ENCODE measurements around the gene CLPTM1L. TPM values are rescaled to one million over a fixed set of nuclear protein-coding genes. Genes with fewer than 3 reads are reported as not detected.
"Not testable (repeated sequence)": the region's sequence is repeated elsewhere in the genome, so short reads cannot be mapped to it uniquely, and the experiment has no call there.

Gene CLPTM1L
- polyA plus RNA-seq, 4 donors, result 116 to 141 (median 125) TPM

DNA sequence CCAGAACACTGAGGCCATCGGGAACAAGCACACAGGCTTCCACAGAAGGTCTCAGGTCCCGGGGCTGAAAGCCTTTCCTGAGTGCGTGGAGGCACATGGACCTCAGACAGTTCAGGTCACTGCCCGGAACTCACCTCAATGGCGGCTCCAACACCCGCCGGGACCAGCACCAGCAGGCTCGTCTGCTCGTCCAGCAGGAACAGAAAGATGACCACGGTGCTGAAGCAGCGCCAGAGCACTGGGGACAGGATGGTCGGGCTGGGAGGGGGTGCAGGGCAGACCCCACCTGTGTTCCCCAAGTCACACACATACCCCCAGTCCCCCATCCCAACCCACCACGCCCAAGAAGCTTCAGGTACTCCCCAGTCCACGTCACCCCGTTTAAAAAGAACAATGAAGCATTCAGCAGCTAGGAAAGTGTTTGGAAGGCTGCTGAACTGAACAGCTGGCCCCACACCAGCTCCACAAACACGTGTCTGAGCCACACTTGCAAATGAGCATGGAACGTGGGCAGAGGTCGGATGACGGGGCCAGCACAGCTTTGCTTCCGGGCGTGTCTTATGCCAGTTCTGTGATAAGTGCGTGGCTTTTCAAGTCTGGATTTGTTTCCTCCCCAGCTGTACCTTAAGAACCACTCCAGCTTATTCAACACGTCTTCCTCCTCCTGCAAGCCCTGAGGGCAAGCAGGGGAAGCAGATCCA is 14.6 kb downstream of the CLPTM1L start:
- no peak for DNase-seq (ENCODE audit: low read depth in 4 of 4, low spot score in 3 of 4)

DNA sequence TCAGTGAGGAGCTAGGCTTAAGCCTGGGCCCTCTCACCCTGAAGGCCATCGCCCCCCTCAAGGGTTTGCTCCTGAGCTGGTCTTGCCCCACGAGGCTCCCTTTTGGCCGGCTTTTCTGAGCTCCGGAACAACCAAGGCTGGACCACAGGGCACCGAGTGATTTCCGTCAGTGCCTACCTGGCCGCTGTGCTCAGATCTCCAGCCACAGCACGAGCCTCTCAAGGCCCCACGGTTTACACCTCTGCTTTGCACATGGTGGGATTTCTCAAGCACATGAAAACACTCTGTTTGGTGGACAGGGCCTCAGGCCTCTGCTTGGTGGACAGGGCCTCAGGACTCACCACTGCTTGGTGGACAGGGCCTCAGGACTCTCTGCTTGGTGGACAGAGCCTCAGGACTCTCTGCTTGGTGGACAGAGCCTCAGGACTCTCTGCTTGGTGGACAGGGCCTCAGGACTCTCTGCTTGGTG is 15.8 kb downstream of the CLPTM1L start:
- no peak for DNase-seq (ENCODE audit: low read depth in 4 of 4, low spot score in 3 of 4)

DNA sequence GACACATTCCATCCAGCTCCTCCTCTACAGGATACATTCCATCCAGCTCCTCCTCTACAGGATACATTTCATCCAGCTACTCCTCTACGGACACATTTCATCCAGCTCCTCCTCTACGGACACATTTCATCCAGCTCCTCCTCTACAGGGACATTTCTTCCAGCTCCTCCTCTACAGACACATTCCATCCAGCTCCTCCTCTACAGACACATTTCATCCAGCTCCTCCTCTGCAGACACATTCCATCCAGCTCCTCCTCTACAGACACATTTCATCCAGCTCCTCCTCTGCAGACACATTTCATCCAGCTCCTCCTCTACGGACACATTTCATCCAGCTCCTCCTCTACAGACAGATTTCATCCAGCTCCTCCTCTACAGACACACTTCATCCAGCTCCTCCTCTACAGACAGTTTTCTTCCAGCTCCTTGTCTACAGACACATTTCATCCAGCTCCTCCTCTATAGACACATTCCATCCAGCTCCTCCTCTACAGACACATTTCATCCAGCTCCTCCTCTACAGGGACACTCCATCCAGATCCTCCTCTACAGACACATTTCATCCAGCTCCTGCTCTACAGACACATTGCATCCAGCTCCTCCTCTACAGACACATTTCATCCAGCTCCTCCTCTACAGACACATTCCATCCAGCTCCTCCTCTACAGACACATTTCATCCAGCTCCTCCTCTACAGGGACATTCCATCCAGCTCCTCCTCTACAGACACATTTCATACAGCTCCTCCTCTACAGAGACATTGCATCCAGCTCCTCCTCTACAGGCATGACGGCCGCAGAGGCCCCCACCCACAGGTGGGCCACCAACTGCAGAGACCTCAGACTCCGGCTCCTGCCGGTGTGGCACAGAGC is 16.4 kb downstream of the CLPTM1L start:
- not testable (repeated sequence) for DNase-seq (ENCODE audit: low read depth in 4 of 4, low spot score in 3 of 4)

DNA sequence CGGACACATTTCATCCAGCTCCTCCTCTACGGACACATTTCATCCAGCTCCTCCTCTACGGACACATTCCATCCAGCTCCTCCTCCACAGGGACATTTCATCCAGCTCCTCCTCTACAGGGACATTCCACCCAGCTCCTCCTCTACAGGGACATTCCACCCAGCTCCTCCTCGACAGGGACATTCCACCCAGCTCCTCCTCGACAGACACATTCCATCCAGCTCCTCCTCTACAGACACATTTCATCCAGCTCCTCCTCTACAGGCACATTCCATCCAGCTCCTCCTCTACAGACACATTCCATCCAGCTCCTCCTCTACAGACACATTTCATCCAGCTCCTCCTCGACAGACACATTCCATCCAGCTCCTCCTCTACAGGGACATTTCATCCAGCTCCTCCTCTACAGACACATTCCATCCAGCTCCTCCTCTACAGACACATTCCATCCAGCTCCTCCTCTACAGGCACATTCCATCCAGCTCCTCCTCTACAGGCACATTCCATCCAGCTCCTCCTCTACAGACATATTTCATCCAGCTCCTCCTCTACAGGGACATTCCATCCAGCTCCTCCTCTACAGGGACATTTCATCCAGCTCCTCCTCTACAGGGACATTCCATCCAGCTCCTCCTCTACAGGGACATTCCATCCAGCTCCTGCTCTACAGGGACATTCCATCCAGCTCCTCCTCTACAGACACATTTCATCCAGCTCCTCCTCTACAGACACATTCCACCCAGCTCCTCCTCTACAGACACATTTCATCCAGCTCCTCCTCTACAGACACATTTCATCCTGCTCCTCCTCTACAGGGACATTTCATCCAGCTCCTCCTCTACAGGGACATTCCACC is 17.8 kb downstream of the CLPTM1L start:
- DNase-seq (ENCODE audit: low read depth in 4 of 4, low spot score in 3 of 4), result not testable (repeated sequence)

DNA sequence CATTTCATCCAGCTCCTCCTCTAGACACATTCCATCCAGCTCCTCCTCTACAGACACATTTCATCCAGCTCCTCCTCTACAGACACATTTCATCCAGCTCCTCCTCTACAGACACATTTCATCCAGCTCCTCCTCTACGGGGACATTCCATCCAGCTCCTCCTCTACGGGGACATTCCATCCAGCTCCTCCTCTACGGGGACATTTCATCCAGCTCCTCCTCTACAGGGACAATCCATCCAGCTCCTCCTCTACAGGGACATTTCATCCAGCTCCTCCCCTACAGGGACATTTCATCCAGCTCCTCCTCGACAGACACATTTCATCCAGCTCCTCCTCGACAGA is 18.4 kb downstream of the CLPTM1L start:
- DNase-seq (ENCODE audit: low read depth in 4 of 4, low spot score in 3 of 4), result not testable (repeated sequence)

DNA sequence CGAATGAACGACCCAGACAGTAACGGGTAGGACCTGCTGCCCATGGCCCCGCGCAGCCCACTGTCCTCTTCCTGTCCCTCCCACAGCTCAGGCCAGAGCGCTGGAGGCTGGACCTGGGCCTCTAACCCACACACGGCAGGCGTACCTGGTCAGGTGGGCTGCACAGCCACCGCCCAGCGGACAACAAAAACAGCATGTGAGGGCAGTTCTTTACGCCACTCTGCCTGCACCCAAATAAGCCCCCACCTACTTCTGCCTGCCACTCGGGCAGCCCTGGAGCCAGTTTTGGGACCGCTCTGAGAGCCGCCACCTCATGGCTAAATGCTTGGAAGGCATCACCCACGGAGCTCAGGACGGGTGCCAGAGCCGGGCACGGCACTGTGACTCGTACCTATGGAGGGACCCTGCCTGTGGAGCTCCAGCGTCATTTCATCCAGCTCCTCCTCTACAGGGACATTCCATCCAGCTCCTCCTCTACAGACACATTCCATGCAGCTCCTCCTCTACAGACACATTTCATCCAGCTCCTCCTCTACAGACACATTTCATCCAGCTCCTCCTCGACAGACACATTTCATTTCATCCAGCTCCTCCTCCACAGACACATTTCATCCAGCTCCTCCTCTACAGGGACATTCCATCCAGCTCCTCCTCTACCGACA is 18.9 kb downstream of the CLPTM1L start:
- DNase-seq (ENCODE audit: low read depth in 4 of 4, low spot score in 3 of 4), result no peak

GRCh38 chr5:1325191-1325741 is 19.6 kb downstream of the CLPTM1L start:
- no peak for DNase-seq (ENCODE audit: low read depth in 4 of 4, low spot score in 3 of 4)

GRCh38 chr5:1324719-1325190 is 20.1 kb downstream of the CLPTM1L start:
- no peak for DNase-seq (ENCODE audit: low read depth in 4 of 4, low spot score in 3 of 4)

- DNase-seq (ENCODE audit: low read depth in 4 of 4, low spot score in 3 of 4), result no peak
Observed at GRCh38 chr5:1324301-1324700, 20.6 kb downstream of the CLPTM1L start.

DNA sequence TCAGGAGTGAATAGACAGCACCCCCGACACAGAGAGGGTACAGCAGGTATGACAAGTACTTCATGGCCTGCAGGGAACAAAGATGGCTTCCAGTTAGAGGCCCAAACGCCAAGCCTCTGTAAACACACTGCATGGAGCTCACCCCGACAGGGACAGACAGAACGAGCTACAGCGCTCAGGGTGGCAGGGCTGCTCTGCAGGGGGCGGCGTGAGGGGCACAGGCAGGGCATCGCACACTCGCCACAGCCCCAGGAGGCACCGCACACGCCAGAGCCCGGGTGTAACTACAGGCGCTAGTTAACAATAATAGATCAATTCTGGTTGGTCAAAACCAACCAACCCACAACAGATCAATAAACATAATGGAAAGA is 21.1 kb downstream of the CLPTM1L start:
- no peak for DNase-seq (ENCODE audit: low read depth in 4 of 4, low spot score in 3 of 4)

- no peak for DNase-seq (ENCODE audit: low read depth in 4 of 4, low spot score in 3 of 4)
Observed at GRCh38 chr5:1322955-1323802, 21.7 kb downstream of the CLPTM1L start.

- DNase-seq (ENCODE audit: low read depth in 4 of 4, low spot score in 3 of 4), result no peak
Observed at GRCh38 chr5:1322036-1322900, 22.6 kb downstream of the CLPTM1L start.

- no peak for DNase-seq (ENCODE audit: low read depth in 4 of 4, low spot score in 3 of 4)
Observed at GRCh38 chr5:1321576-1321975, 23.3 kb downstream of the CLPTM1L start.

DNA sequence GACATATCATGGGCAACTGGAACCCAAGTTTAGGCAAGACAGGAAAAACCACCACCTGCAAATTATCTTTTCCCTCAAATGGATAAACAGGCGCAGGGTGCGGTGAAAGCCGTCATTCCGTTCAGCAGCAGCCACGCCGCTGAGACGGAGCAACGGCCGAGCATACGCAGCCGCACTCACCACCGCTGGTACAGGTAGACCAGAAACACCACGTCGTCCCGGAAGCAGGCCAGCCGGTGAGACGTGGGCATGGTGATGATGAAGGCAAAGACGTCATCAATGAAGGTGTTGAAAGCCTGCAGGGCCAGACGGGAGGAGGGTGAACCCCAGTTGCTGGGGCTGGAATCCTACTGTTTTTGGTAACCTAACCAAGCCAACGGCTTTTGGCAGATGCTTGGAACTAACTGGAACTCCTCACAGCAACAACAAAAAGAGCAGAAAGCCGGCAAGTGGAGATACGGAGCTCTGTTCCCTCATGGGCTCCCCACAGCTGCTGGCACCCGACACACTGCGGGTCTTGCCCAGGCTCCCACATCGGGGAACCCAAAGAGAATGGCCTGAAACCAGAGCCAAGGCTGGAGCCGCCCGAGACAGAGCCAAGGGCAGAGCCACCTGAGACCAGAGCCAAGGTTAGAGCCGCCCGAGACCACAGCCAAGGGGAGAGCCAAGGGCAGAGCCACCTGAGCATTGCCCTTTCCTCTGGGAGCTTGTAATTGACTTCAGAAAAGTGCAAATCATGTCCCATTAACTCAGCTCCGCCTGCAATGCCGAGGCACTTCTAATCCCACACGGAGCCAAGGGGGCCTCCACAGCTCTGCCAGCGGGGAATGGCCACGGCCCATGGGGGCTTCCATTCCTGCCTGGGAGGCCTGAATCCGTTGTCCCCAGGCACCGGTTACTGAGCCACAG is 24.2 kb downstream of the CLPTM1L start:
- DNase-seq (ENCODE audit: low read depth in 4 of 4, low spot score in 3 of 4), result no peak

DNA sequence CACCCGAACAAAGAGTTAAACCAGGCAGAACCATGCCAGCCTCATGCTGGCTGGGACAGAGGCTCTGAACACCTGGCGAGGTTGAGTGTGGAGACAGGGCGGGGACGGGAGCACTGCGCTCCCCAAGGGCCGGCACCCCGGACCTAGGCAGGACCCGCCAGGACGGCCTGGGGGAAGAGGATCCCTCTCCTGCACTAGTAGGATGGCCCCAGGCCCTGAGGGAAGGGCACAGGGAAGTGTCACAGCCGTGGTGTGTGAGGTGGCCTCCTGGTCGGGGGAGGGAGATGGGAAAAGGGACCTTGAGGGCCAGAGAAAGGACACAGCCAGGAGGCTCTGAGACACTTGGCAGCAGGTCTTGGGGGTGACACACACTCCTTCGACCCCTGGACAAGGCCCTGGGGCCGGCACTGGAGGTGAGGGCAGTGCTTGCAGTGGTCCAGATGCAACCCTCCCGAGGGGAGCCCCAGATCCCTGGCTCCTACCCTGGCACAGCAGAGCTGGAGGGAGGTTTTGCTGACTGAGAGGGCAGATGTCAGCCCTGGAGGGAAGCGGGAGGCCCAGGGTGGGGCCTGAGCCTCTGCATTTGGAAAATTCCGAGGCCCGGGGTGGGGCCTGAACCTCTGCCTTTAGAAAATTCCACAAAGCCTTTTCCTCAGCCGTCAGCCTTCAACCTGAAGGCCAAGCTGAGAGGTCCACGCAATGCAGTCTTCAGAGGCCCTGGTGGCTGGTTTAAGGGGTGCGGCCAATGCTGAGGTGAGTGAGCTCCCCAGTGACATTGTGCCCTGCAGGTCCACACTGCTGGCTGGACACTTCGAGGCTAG is 25.3 kb downstream of the CLPTM1L start:
- DNase-seq (ENCODE audit: low read depth in 4 of 4, low spot score in 3 of 4), result no peak

DNA sequence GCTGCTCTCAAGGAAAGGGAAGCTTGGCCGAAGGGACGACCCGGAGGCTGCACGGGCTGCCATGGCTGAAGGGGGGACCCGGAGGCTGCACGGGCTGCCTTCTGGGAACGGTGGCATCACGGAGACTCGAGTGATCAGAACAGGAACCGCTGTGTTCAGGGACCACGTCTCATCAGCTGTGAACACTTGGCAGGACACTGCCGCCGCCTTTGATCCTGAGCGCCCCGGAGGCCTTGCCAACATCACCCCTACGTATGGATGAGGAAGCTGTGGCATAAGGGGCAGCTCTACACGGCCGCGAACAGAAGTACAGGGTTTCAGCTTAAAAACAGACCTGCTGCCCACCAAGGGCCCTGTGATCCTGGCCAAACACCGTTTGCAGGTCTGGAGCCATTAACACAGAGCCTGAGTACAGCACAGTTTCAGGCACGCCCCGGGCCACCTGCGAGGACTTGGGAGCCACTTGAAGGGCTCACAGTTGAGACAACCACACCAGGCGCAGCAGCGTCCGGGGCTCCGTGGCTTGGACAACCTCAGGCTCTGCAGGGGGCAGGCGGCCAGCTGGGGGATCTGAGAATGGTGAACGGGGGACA is 26.1 kb downstream of the CLPTM1L start:
- DNase-seq (ENCODE audit: low read depth in 4 of 4, low spot score in 3 of 4), result no peak
